Measurements from ENCODE around the gene KLHL40. TPM values are rescaled to one million over a fixed set of nuclear protein-coding genes. Genes with fewer than 3 reads are reported as not detected.

The KLHL40 gene
- total RNA-seq, 1 experiment from 2014 or later = not detected

GRCh38 chr3:42670051-42670576, 15.2 kb upstream of the KLHL40 start:
- Histone ChIP-seq H3K79me2 (ENCODE audit: insufficient read depth, low read length) (no peaks in the 10 kb centered on the region), H2BK12ac (ENCODE audit: insufficient read length, low read depth, low read length) (no peak overlapping the region), H2BK15ac (ENCODE audit: low read depth, low read length) (no peak overlapping the region), H4K91ac (ENCODE audit: insufficient read length, low read depth, low read length) (no peak overlapping the region), H3K4ac (ENCODE audit: low read depth, low read length) (no peak overlapping the region), H2BK120ac (ENCODE audit: low read depth, low read length, poor library complexity, severe bottlenecking) (no peak overlapping the region), H3K27ac (ENCODE audit: insufficient read length, low read depth, low read length) (no peak overlapping the region), H3K56ac (ENCODE audit: insufficient read length, low read depth, low read length) (no peak overlapping the region), H3K23ac (ENCODE audit: insufficient read length, low read depth, low read length) (no peak overlapping the region), H3K14ac (ENCODE audit: insufficient read depth, low read length) (no peak overlapping the region), H3K18ac (ENCODE audit: insufficient read length, low read depth, low read length) (no peak overlapping the region), H2BK20ac (ENCODE audit: low read depth, low read length, poor library complexity, severe bottlenecking) (no peak overlapping the region), H2AK5ac (ENCODE audit: insufficient read length, low read length) (no peak overlapping the region), H3K4me2 (ENCODE audit: insufficient read depth, insufficient read length, low read length) (no peak overlapping the region), H4K8ac (replicated peaks; ENCODE audit: insufficient read length, low read depth, low read length) (no peak overlapping the region), H4K5ac (ENCODE audit: insufficient read length, low read depth, low read length) (no peak overlapping the region), H3T11ph (ENCODE audit: low read length) (no peak overlapping the region), H3K27me3 (ENCODE audit: insufficient read depth, low read length) (no peaks in the 10 kb centered on the region), H3K23me2 (ENCODE audit: insufficient read length, low read depth, low read length, poor library complexity, severe bottlenecking) (no peaks in the 10 kb centered on the region), H2AFZ (ENCODE audit: low read length) (no peak overlapping the region), H3K79me1 (ENCODE audit: insufficient read depth, low read depth, low read length, poor library complexity, severe bottlenecking) (no peaks in the 10 kb centered on the region), H3K9me3 (ENCODE audit: control insufficient read depth, low read depth, low read length) (no peaks in the 10 kb centered on the region), H3K9ac (ENCODE audit: extremely low read depth, insufficient read length, low read length) (no peak overlapping the region), H2BK5ac (ENCODE audit: insufficient read length, low read length) (no peak overlapping the region), H4K20me1 (ENCODE audit: control insufficient read depth, insufficient read depth, insufficient read length) (no peaks in the 10 kb centered on the region), H3K4me1 (ENCODE audit: insufficient read depth, low read length) (no peaks in the 10 kb centered on the region)
- WGBS (ENCODE audit: extremely low coverage, insufficient read length, low lambda C conversion rate) = no CpG with 5 or more reads among the region's 7 CpGs
- no peak for DNase-seq
- no peaks in the 10 kb centered on the region; a peak in 2 of 7 replicates for H3K36me3 Mint-ChIP-seq (ENCODE audit: insufficient read depth in 1 of 3, low read depth in 3 of 3)
- no peak overlapping the region for H3K27ac Mint-ChIP-seq
- peaks cover 2 to 4% of the 10 kb centered on the region in 2 experiments; a peak in 2 of 5 replicates for H3K9me3 Mint-ChIP-seq
- peaks cover 13% of the 10 kb centered on the region for H3K27me3 Mint-ChIP-seq (ENCODE audit: low read depth)
- no peak overlapping the region for H3K4me3 Mint-ChIP-seq
- TF ChIP-seq CTCF (conservative IDR thresholded peaks at IDR 0.05) = no peak
- H3K4me1 Mint-ChIP-seq = peaks cover 8 to 9% of the 10 kb centered on the region in 2 experiments

Data from H9 (cell line).